ENCODE results near the gene KBTBD4.

- TF ChIP-seq CTCF (conservative IDR thresholded peaks at IDR 0.05; ENCODE audit: low read depth, low read length) (no peak), EZH2 (IDR thresholded peaks at IDR 0.05; ENCODE audit: borderline replicate concordance, low read depth, low read length, poor library complexity, severe bottlenecking) (no peak)
These were observed 33.5 kb downstream of the KBTBD4 start for GRCh38 chr11:47545298-47545697.

Data from A673 (cell line).